ENCODE data around the gene FOXA1.

FOXA1 gene

GRCh38 chr14:37594971-37595808 is at the start of gene FOXA1, which contains the start of gene TTC6:
FOXA1 (minus strand) TSS chr14:37595249; CDS start chr14:37594972, 277 bp downstream.
TTC6 (plus strand) TSS chr14:37595629; CDS start chr14:37622065, 26,436 bp downstream.
- peak; percentile 89 for DNase-seq

- DNase-seq = peak; percentile 17
Observed at GRCh38 chr14:37643701-37644100, 48.7 kb upstream of the FOXA1 start.

GRCh38 chr14:37642125-37642524 is 47.1 kb upstream of the FOXA1 start:
- no peak for DNase-seq

GRCh38 chr14:37641117-37641516 is 46.1 kb upstream of the FOXA1 start:
- no peak for DNase-seq

- no peak for DNase-seq
Observed at GRCh38 chr14:37638599-37638998, 43.5 kb upstream of the FOXA1 start.

GRCh38 chr14:37637341-37637740 is 42.3 kb upstream of the FOXA1 start:
- DNase-seq = no peak

- DNase-seq = no peak
Observed at GRCh38 chr14:37625597-37626595, 30.8 kb upstream of the FOXA1 start.

- no peak for DNase-seq
Observed at GRCh38 chr14:37623971-37624370, 28.9 kb upstream of the FOXA1 start.

- DNase-seq = no peak
Observed at GRCh38 chr14:37623426-37623951, 28.4 kb upstream of the FOXA1 start.

- DNase-seq = no peak
Observed at GRCh38 chr14:37622231-37622923, 27.3 kb upstream of the FOXA1 start.

GRCh38 chr14:37620856-37621255 is 25.8 kb upstream of the FOXA1 start:
- no peak for DNase-seq

GRCh38 chr14:37618498-37619028 is 23.5 kb upstream of the FOXA1 start:
- no peak for DNase-seq

- no peak for DNase-seq
Observed at GRCh38 chr14:37617864-37618365, 22.9 kb upstream of the FOXA1 start.

- no peak for DNase-seq
Observed at GRCh38 chr14:37616853-37617252, 21.8 kb upstream of the FOXA1 start.

- DNase-seq = no peak
Observed at GRCh38 chr14:37615582-37616289, 20.7 kb upstream of the FOXA1 start.

- no peak for DNase-seq
Observed at GRCh38 chr14:37610945-37611523, 16.0 kb upstream of the FOXA1 start.

- DNase-seq = no peak
Observed at GRCh38 chr14:37608649-37609048, 13.6 kb upstream of the FOXA1 start.

GRCh38 chr14:37606678-37607077 is 11.6 kb upstream of the FOXA1 start:
- no peak for DNase-seq

GRCh38 chr14:37603688-37604251 is 8.7 kb upstream of the FOXA1 start:
- DNase-seq = no peak

- no peak for DNase-seq
Observed at GRCh38 chr14:37602605-37603453, 7.8 kb upstream of the FOXA1 start.

All from NCI-H1436 (cell line).